Astrocyte of the spinal cord (primary cell): ENCODE measurements around the gene HS6ST1.
"Not testable (repeated sequence)": the region's sequence is repeated elsewhere in the genome, so short reads cannot be mapped to it uniquely, and the experiment has no call there.

Source experiments
- DNase-seq: peaks from one replicate; pipeline ENCODE4 v3.0.0; 2011; ENCODE audit warnings: low read depth, low spot score
- H3K4me3 ChIP-seq: 2 replicates; pipeline ENCODE4 v1.5.1; 2011; ENCODE audit warnings: low read depth, mild to moderate bottlenecking, low read length, moderate library complexity
- CTCF ChIP-seq: IDR thresholded peaks from 2 replicates; pipeline ENCODE4 v1.5.1; 2012; ENCODE audit warnings: low read depth, mild to moderate bottlenecking, low read length, inconsistent platforms
- in situ Hi-C: cut with HindIII; loops from 2 replicates; pipeline ENCODE4 v1.10.0; 2017; ENCODE audit warnings: low sequenced_read_pairs

HS6ST1 gene

GRCh38 chr2:128321784-128322714 is 3.4 kb upstream of the HS6ST1 start:
- peak; percentile 60 for TF ChIP-seq CTCF
- DNase-seq = peak; percentile 81
- H3K4me3 ChIP-seq = peak overlapping the region; percentile 55
- in situ Hi-C loops = no loop called here

- TF ChIP-seq CTCF = no peak
- in situ Hi-C loops = no loop called here
- DNase-seq = no peak
- no peak overlapping the region for H3K4me3 ChIP-seq
Measured at GRCh38 chr2:128320906-128321771, 2.5 kb upstream of the HS6ST1 start.

GRCh38 chr2:128320192-128320905 is 1.7 kb upstream of the HS6ST1 start:
- in situ Hi-C loops = no loop called here
- H3K4me3 ChIP-seq = no peak overlapping the region
- no peak for DNase-seq
- no peak for TF ChIP-seq CTCF

- TF ChIP-seq CTCF = no peak
- no peak for DNase-seq
- H3K4me3 ChIP-seq = no peak overlapping the region
- in situ Hi-C loops = no loop called here
Measured at GRCh38 chr2:128319631-128320191, 1.0 kb upstream of the HS6ST1 start.

- in situ Hi-C loops, DNase-seq: not testable (repeated sequence)
- peak overlapping the region; percentile 37 for H3K4me3 ChIP-seq
Measured at GRCh38 chr2:128318245-128318644, 423 bp downstream of the HS6ST1 start.

GRCh38 chr2:128317899-128318225 is 806 bp downstream of the HS6ST1 start:
- in situ Hi-C loops, DNase-seq: not testable (repeated sequence)
- H3K4me3 ChIP-seq = peak overlapping the region; percentile 76
